Neuronal stem cell (in vitro differentiated cells): ENCODE results near the gene C16orf90.
A peak's percentile ranks its signal among the peaks of the same experiment; 100 is the strongest.

ENCODE experiments used
- DNase-seq: peaks from one replicate; pipeline ENCODE4 v3.0.0-alpha.2; 2013; ENCODE audit warnings: low spot score
- H2AFZ ChIP-seq: one replicate; pipeline ENCODE4 v1.6.1; 2013; ENCODE audit warnings: mild to moderate bottlenecking, low read length, inconsistent platforms
- H2AK5ac ChIP-seq: 2 replicates; pipeline ENCODE4 v1.6.1; 2013; ENCODE audit warnings: low read depth, mild to moderate bottlenecking, inconsistent platforms, low read length, moderate library complexity, mixed read lengths
- H2BK120ac ChIP-seq: 2 replicates; pipeline ENCODE4 v1.6.1; 2013; ENCODE audit warnings: low read depth, mild to moderate bottlenecking, inconsistent platforms, low read length, moderate library complexity, mixed read lengths
- H2BK12ac ChIP-seq: one replicate; pipeline ENCODE4 v1.6.1; 2013; ENCODE audit warnings: low read length, inconsistent platforms
- H2BK15ac ChIP-seq: 2 replicates; pipeline ENCODE4 v1.6.1; 2013; ENCODE audit warnings: mild to moderate bottlenecking, low read length, inconsistent platforms, mixed read lengths
- H2BK5ac ChIP-seq: one replicate; pipeline ENCODE4 v1.6.1; 2013; ENCODE audit warnings: inconsistent platforms, mild to moderate bottlenecking, low read length, moderate library complexity
- H3K14ac ChIP-seq: one replicate; pipeline ENCODE4 v1.6.1; 2013; ENCODE audit warnings: low read length, inconsistent platforms
- H3K18ac ChIP-seq: 2 replicates; pipeline ENCODE4 v1.6.1; 2013; ENCODE audit warnings: low read length, inconsistent platforms
- H3K23ac ChIP-seq: 2 replicates; pipeline ENCODE4 v1.6.1; 2013; ENCODE audit warnings: low read depth, mild to moderate bottlenecking, mixed read lengths, low read length, inconsistent platforms; ENCODE audit not compliant: poor library complexity
- H3K27ac ChIP-seq: replicated peaks from 3 replicates; pipeline ENCODE4 v1.5.1; 2013; ENCODE audit warnings: low read length, inconsistent platforms
- H3K27me3 ChIP-seq, 3 experiments: 2 replicates each; pipeline ENCODE4 v1.6.1; 2013; ENCODE audit warnings: low read length in 3 of 3, mild to moderate bottlenecking in 2 of 3, inconsistent platforms in 1 of 3, low read depth in 1 of 3, mixed read lengths in 1 of 3, moderate library complexity in 1 of 3; ENCODE audit not compliant: control insufficient read depth in 3 of 3, insufficient read depth in 3 of 3
- H3K36me3 ChIP-seq, 2 donors: replicated peaks in 1 of 2; 2 replicates each; pipeline ENCODE4 v1.6.1; 2013; ENCODE audit warnings: low read length in 2 of 2; ENCODE audit not compliant: control insufficient read depth in 2 of 2, insufficient read depth in 2 of 2
- H3K4ac ChIP-seq: 2 replicates; pipeline ENCODE4 v1.6.1; 2013; ENCODE audit warnings: inconsistent platforms, mild to moderate bottlenecking, low read length, moderate library complexity
- H3K4me1 ChIP-seq, 2 donors: 1 replicate in 1 of 2; 2 replicates in 1 of 2; pipeline ENCODE4 v1.6.1; 2013; ENCODE audit warnings: low read length in 2 of 2, low read depth in 1 of 2; ENCODE audit not compliant: control insufficient read depth in 2 of 2, insufficient read depth in 1 of 2
- H3K4me2 ChIP-seq: one replicate; pipeline ENCODE4 v1.6.1; 2013; ENCODE audit warnings: mild to moderate bottlenecking, low read length, inconsistent platforms; ENCODE audit not compliant: insufficient read depth, poor library complexity, severe bottlenecking
- H3K4me3 ChIP-seq, 2 donors: 2 replicates each; pipeline ENCODE4 v1.5.1; 2013; ENCODE audit warnings: low read length in 2 of 2, mild to moderate bottlenecking in 2 of 2, inconsistent platforms in 1 of 2, moderate library complexity in 1 of 2
- H3K79me1 ChIP-seq: one replicate; pipeline ENCODE4 v1.6.1; 2013; ENCODE audit warnings: low read depth, mild to moderate bottlenecking, inconsistent platforms, low read length, moderate library complexity
- H3K9ac ChIP-seq: one replicate; pipeline ENCODE4 v1.6.1; 2013; ENCODE audit warnings: mild to moderate bottlenecking, low read depth, low read length, inconsistent platforms; ENCODE audit not compliant: poor library complexity
- H3K9me3 ChIP-seq, 2 donors: replicated peaks in 1 of 2; 2 replicates each; pipeline versions ENCODE3 to v1.6.1; 2013; ENCODE audit warnings: low read length in 2 of 2, mild to moderate bottlenecking in 2 of 2, inconsistent platforms in 1 of 2, low read depth in 1 of 2, mixed read lengths in 1 of 2, moderate library complexity in 1 of 2; ENCODE audit not compliant: control insufficient read depth in 2 of 2, insufficient read depth in 1 of 2
- H4K8ac ChIP-seq: one replicate; pipeline ENCODE4 v1.6.1; 2013; ENCODE audit warnings: low read depth, mild to moderate bottlenecking, inconsistent platforms, low read length, moderate library complexity
- H4K91ac ChIP-seq: one replicate; pipeline ENCODE4 v1.6.1; 2013; ENCODE audit warnings: low read length, low read depth, mild to moderate bottlenecking, inconsistent platforms; ENCODE audit not compliant: poor library complexity
- WGBS, 2 donors: extraction: QIAGEN DNeasy Blood & Tissue Kit; methylation state at CpG; one replicate each; pipeline ENCODE4 v1.1.7; 2013; ENCODE audit warnings: missing lambda C conversion rate in 2 of 2, mixed read lengths in 1 of 2; ENCODE audit not compliant: insufficient read length in 2 of 2, insufficient replicate concordance in 1 of 2; ENCODE audit errors: extremely low coverage in 2 of 2; 5-methylcytosine and 5-hydroxymethylcytosine counted together

Gene C16orf90

GRCh38 chr16:3458278-3458851 lies 36.9 kb downstream of the C16orf90 start:
- H3K36me3 ChIP-seq = peaks cover 0 to 13% of the 10 kb centered on the region in 2 donors

GRCh38 chr16:3457434-3458252 lies 37.6 kb downstream of the C16orf90 start:
- peaks cover 17 to 21% of the 10 kb centered on the region in 2 donors for H3K4me1 ChIP-seq
- peak overlapping the region; percentile 77 to 92 for H3K4me3 ChIP-seq
- H3K4ac ChIP-seq = no peak overlapping the region
- H3K23ac ChIP-seq = peak overlapping the region; percentile 80
- peak overlapping the region; percentile 80 for H3K4me2 ChIP-seq
- H4K8ac ChIP-seq = no peak overlapping the region
- H2BK120ac ChIP-seq = no peak overlapping the region
- H3K27ac ChIP-seq = peak overlapping the region; percentile 95
- peak overlapping the region; percentile 1 for H2AK5ac ChIP-seq
- H3K79me1 ChIP-seq = peaks cover 4% of the 10 kb centered on the region
- H3K9me3 ChIP-seq = no peaks in the 10 kb centered on the region
- H2BK12ac ChIP-seq = no peak overlapping the region
- peak overlapping the region; percentile 25 for H3K14ac ChIP-seq
- peak; percentile 93 for DNase-seq
- H3K36me3 ChIP-seq = peaks cover 0 to 12% of the 10 kb centered on the region in 2 donors
- no peaks in the 10 kb centered on the region for H3K27me3 ChIP-seq
- H4K91ac ChIP-seq = no peak overlapping the region
- H2BK5ac ChIP-seq = peak overlapping the region; percentile 88
- WGBS, 2 donors = no CpG with 5 or more reads among the region's 83 CpGs
- H2BK15ac ChIP-seq = no peak overlapping the region
- peak overlapping the region; percentile 99 for H3K9ac ChIP-seq
- peak overlapping the region; percentile 98 for H3K18ac ChIP-seq
- peak overlapping the region; percentile 99 for H2AFZ ChIP-seq

More at GRCh38 chr16:3458278-3458851, 36.9 kb downstream of the C16orf90 start:
- WGBS, 2 donors = no CpG with 5 or more reads among the region's 47 CpGs
- Histone ChIP-seq H3K4me1 (peaks cover 17 to 21% of the 10 kb centered on the region in 2 donors), H2BK5ac (peak overlapping the region; percentile 88), H3K4ac (no peak overlapping the region), H4K8ac (no peak overlapping the region), H3K4me3 (peak overlapping the region; percentile 77 to 92), H3K27me3 (no peaks in the 10 kb centered on the region), H2BK12ac (no peak overlapping the region), H4K91ac (no peak overlapping the region), H3K79me1 (peaks cover 4% of the 10 kb centered on the region), H3K23ac (peak overlapping the region; percentile 96), H2AFZ (peak overlapping the region; percentile 99), H3K14ac (peak overlapping the region; percentile 85), H3K27ac (peak overlapping the region; percentile 88), H3K18ac (peak overlapping the region; percentile 99), H2AK5ac (peak overlapping the region; percentile 95), H3K9me3 (no peaks in the 10 kb centered on the region), H2BK120ac (no peak overlapping the region), H2BK15ac (peak overlapping the region; percentile 46), H3K9ac (peak overlapping the region; percentile 99), H3K4me2 (peak overlapping the region; percentile 80)
- DNase-seq = peak; percentile 59

- Histone ChIP-seq H3K27me3 (no peaks in the 10 kb centered on the region), H3K4me1 (peaks cover 8 to 15% of the 10 kb centered on the region in 2 donors), H3K18ac (no peak overlapping the region), H3K14ac (no peak overlapping the region), H3K4ac (no peak overlapping the region), H3K36me3 (peaks cover 0 to 18% of the 10 kb centered on the region in 2 donors), H3K79me1 (peaks cover 2% of the 10 kb centered on the region), H2BK120ac (no peak overlapping the region), H3K4me2 (no peak overlapping the region), H2AK5ac (no peak overlapping the region), H2BK12ac (no peak overlapping the region), H3K9ac (no peak overlapping the region), H4K8ac (no peak overlapping the region), H3K27ac (no peak overlapping the region), H3K9me3 (no peaks in the 10 kb centered on the region), H3K23ac (no peak overlapping the region), H2AFZ (no peak overlapping the region), H2BK15ac (no peak overlapping the region), H2BK5ac (no peak overlapping the region), H3K4me3 (no peak overlapping the region), H4K91ac (no peak overlapping the region)
- no peak for DNase-seq
- no CpG with 5 or more reads among the region's 10 CpGs for WGBS, 2 donors
Observed at GRCh38 chr16:3454631-3455147, 40.6 kb downstream of the C16orf90 start.

GRCh38 chr16:3454093-3454492 lies 41.2 kb downstream of the C16orf90 start:
- Histone ChIP-seq H2BK5ac (no peak overlapping the region), H4K91ac (no peak overlapping the region), H2BK15ac (no peak overlapping the region), H3K9ac (no peak overlapping the region), H2AFZ (no peak overlapping the region), H3K79me1 (no peaks in the 10 kb centered on the region), H3K4me1 (peaks cover 4 to 10% of the 10 kb centered on the region in 2 donors), H3K27ac (no peak overlapping the region), H2BK12ac (no peak overlapping the region), H4K8ac (no peak overlapping the region), H2BK120ac (no peak overlapping the region), H3K4me3 (no peak overlapping the region), H3K23ac (no peak overlapping the region), H3K4me2 (no peak overlapping the region), H3K4ac (no peak overlapping the region), H2AK5ac (no peak overlapping the region), H3K18ac (no peak overlapping the region), H3K14ac (no peak overlapping the region), H3K9me3 (no peaks in the 10 kb centered on the region), H3K27me3 (no peaks in the 10 kb centered on the region), H3K36me3 (peaks cover 0 to 20% of the 10 kb centered on the region in 2 donors)
- no CpG with 5 or more reads among the region's 5 CpGs for WGBS, 2 donors
- DNase-seq = no peak
